Measurements from ENCODE around the gene LINC00305.

- TF ChIP-seq RFX5 (IDR thresholded peaks at IDR 0.05; ENCODE audit: borderline replicate concordance, low read depth, low read length) (no peak), POLR2A (IDR thresholded peaks at IDR 0.05; ENCODE audit: control extremely low read depth in 1 of 2, low read depth in 2 of 2, low read length in 2 of 2) (no peak), EZH2 (IDR thresholded peaks at IDR 0.05; ENCODE audit: low read depth, low read length, severe bottlenecking) (no peak), CBX5 (IDR thresholded peaks at IDR 0.05; ENCODE audit: low read depth, low read length) (no peak), SIRT6 (IDR thresholded peaks at IDR 0.05; ENCODE audit: low read length) (no peak), GTF2F1 (IDR thresholded peaks at IDR 0.05; ENCODE audit: borderline replicate concordance, low read depth, low read length) (no peak), SAP30 (IDR thresholded peaks at IDR 0.05; ENCODE audit: insufficient read depth, insufficient replicate concordance, low read length) (no peak), CTCF (IDR thresholded peaks at IDR 0.05; ENCODE audit: control extremely low read depth in 1 of 3, insufficient read depth in 1 of 3, low read depth in 1 of 3, low read length in 3 of 3) (no peak), TCF12 (IDR thresholded peaks at IDR 0.05; ENCODE audit: low read depth, low read length) (no peak)
Measured at GRCh38 chr18:64044616-64045015, 104.3 kb downstream of the LINC00305 start.
